ENCODE data around the gene PLEKHN1.
"Not testable (repeated sequence)": the region's sequence is repeated elsewhere in the genome, so short reads cannot be mapped to it uniquely, and the experiment has no call there.

Gene PLEKHN1

GRCh38 chr1:1013105-1013921 lies 47.0 kb downstream of the PLEKHN1 start, which contains the start of gene ISG15:
TSS of gene ISG15 (plus strand) at chr1:1013497. CDS start at chr1:1013574, 77 bp downstream.
- H3K36me3 ChIP-seq (ENCODE audit: control insufficient read depth, insufficient read depth, low read length) = no peaks in the 10 kb centered on the region
- 9% methylated on average over 30 of the region's 30 CpGs for WGBS, 2 experiments
- H3K27ac ChIP-seq (ENCODE audit: insufficient read depth, low read depth, low read length, poor library complexity, severe bottlenecking) = peak within 1 kb of the TSS; percentile 62
- H3K4me1 ChIP-seq (ENCODE audit: control insufficient read depth, insufficient read depth, low read length) = peaks cover 23% of the 10 kb centered on the region
- no peaks in the 10 kb centered on the region for H3K9me3 ChIP-seq (ENCODE audit: control insufficient read depth, low read length)
- peak within 1 kb of the TSS; percentile 61 for H3K4me3 ChIP-seq (ENCODE audit: insufficient read depth, low read depth, low read length)
- no peaks in the 10 kb centered on the region for H3K27me3 ChIP-seq (ENCODE audit: control insufficient read depth, insufficient read depth, low read length, poor library complexity, severe bottlenecking)

- Histone ChIP-seq H3K4me1 (ENCODE audit: control insufficient read depth, insufficient read depth, low read length) (peaks cover 23% of the 10 kb centered on the region), H3K27ac (ENCODE audit: insufficient read depth, low read depth, low read length, poor library complexity, severe bottlenecking) (no peak overlapping the region), H3K36me3 (ENCODE audit: control insufficient read depth, insufficient read depth, low read length) (no peaks in the 10 kb centered on the region), H3K27me3 (ENCODE audit: control insufficient read depth, insufficient read depth, low read length, poor library complexity, severe bottlenecking) (no peaks in the 10 kb centered on the region), H3K9me3 (ENCODE audit: control insufficient read depth, low read length) (no peaks in the 10 kb centered on the region), H3K4me3 (ENCODE audit: insufficient read depth, low read depth, low read length) (peak overlapping the region; percentile 61)
- WGBS, 2 experiments = 55 to 57% methylated on average over 41 of the region's 41 CpGs
Observed at GRCh38 chr1:1013922-1014648, 47.8 kb downstream of the PLEKHN1 start.

GRCh38 chr1:1014799-1015681 lies 48.8 kb downstream of the PLEKHN1 start:
- Histone ChIP-seq H3K9me3 (ENCODE audit: control insufficient read depth, low read length) (no peaks in the 10 kb centered on the region), H3K4me1 (ENCODE audit: control insufficient read depth, insufficient read depth, low read length) (peaks cover 23% of the 10 kb centered on the region), H3K36me3 (ENCODE audit: control insufficient read depth, insufficient read depth, low read length) (no peaks in the 10 kb centered on the region), H3K27me3 (ENCODE audit: control insufficient read depth, insufficient read depth, low read length, poor library complexity, severe bottlenecking) (no peaks in the 10 kb centered on the region), H3K4me3 (ENCODE audit: insufficient read depth, low read depth, low read length) (peak overlapping the region; percentile 61), H3K27ac (ENCODE audit: insufficient read depth, low read depth, low read length, poor library complexity, severe bottlenecking) (no peak overlapping the region)
- 77% methylated on average over 20 of the region's 20 CpGs for WGBS, 2 experiments

- H3K4me3 ChIP-seq (ENCODE audit: insufficient read depth, low read depth, low read length); H3K36me3 ChIP-seq (ENCODE audit: control insufficient read depth, insufficient read depth, low read length); H3K9me3 ChIP-seq (ENCODE audit: control insufficient read depth, low read length); H3K27ac ChIP-seq (ENCODE audit: insufficient read depth, low read depth, low read length, poor library complexity, severe bottlenecking); H3K27me3 ChIP-seq (ENCODE audit: control insufficient read depth, insufficient read depth, low read length, poor library complexity, severe bottlenecking): not testable (repeated sequence)
- peaks cover 36% of the 10 kb centered on the region for H3K4me1 ChIP-seq (ENCODE audit: control insufficient read depth, insufficient read depth, low read length)
- 88% methylated on average over 17 of the region's 17 CpGs for WGBS, 2 experiments
Observed at GRCh38 chr1:1017397-1018320, 51.4 kb downstream of the PLEKHN1 start.

- H3K36me3 ChIP-seq (ENCODE audit: control insufficient read depth, insufficient read depth, low read length); H3K4me3 ChIP-seq (ENCODE audit: insufficient read depth, low read depth, low read length); H3K9me3 ChIP-seq (ENCODE audit: control insufficient read depth, low read length); H3K27ac ChIP-seq (ENCODE audit: insufficient read depth, low read depth, low read length, poor library complexity, severe bottlenecking); H3K27me3 ChIP-seq (ENCODE audit: control insufficient read depth, insufficient read depth, low read length, poor library complexity, severe bottlenecking): not testable (repeated sequence)
- 92 to 93% methylated on average over 26 of the region's 26 CpGs for WGBS, 2 experiments
- H3K4me1 ChIP-seq (ENCODE audit: control insufficient read depth, insufficient read depth, low read length) = peaks cover 34% of the 10 kb centered on the region
Observed at GRCh38 chr1:1018321-1018685, 52.0 kb downstream of the PLEKHN1 start.

GRCh38 chr1:1019122-1019999 lies 53.1 kb downstream of the PLEKHN1 start:
- Histone ChIP-seq H3K4me3 (ENCODE audit: insufficient read depth, low read depth, low read length) (peak overlapping the region; percentile 34), H3K27me3 (ENCODE audit: control insufficient read depth, insufficient read depth, low read length, poor library complexity, severe bottlenecking) (no peaks in the 10 kb centered on the region), H3K9me3 (ENCODE audit: control insufficient read depth, low read length) (no peaks in the 10 kb centered on the region), H3K4me1 (ENCODE audit: control insufficient read depth, insufficient read depth, low read length) (peaks cover 33% of the 10 kb centered on the region), H3K36me3 (ENCODE audit: control insufficient read depth, insufficient read depth, low read length) (no peaks in the 10 kb centered on the region), H3K27ac (ENCODE audit: insufficient read depth, low read depth, low read length, poor library complexity, severe bottlenecking) (peak overlapping the region; percentile 95)
- 6% methylated on average over 69 to 71 of the region's 91 CpGs for WGBS, 2 experiments

- 0% methylated on average over 55 of the region's 58 CpGs for WGBS, 2 experiments
- H3K27ac ChIP-seq (ENCODE audit: insufficient read depth, low read depth, low read length, poor library complexity, severe bottlenecking) = peak within 1 kb of the TSS; percentile 95
- H3K4me1 ChIP-seq (ENCODE audit: control insufficient read depth, insufficient read depth, low read length) = peaks cover 33% of the 10 kb centered on the region
- H3K9me3 ChIP-seq (ENCODE audit: control insufficient read depth, low read length) = no peaks in the 10 kb centered on the region
- no peaks in the 10 kb centered on the region for H3K27me3 ChIP-seq (ENCODE audit: control insufficient read depth, insufficient read depth, low read length, poor library complexity, severe bottlenecking)
- H3K36me3 ChIP-seq (ENCODE audit: control insufficient read depth, insufficient read depth, low read length) = no peaks in the 10 kb centered on the region
- H3K4me3 ChIP-seq (ENCODE audit: insufficient read depth, low read depth, low read length) = peak within 1 kb of the TSS; percentile 71
Observed at GRCh38 chr1:1020000-1020404, 53.7 kb downstream of the PLEKHN1 start, which contains the start of gene AGRN. TSS of gene AGRN (plus strand) at chr1:1020120. CDS start at chr1:1020173, 53 bp downstream.

- Histone ChIP-seq H3K4me1 (ENCODE audit: control insufficient read depth, insufficient read depth, low read length) (peaks cover 33% of the 10 kb centered on the region), H3K27me3 (ENCODE audit: control insufficient read depth, insufficient read depth, low read length, poor library complexity, severe bottlenecking) (no peaks in the 10 kb centered on the region), H3K4me3 (ENCODE audit: insufficient read depth, low read depth, low read length) (peak overlapping the region; percentile 71), H3K9me3 (ENCODE audit: control insufficient read depth, low read length) (no peaks in the 10 kb centered on the region), H3K36me3 (ENCODE audit: control insufficient read depth, insufficient read depth, low read length) (no peaks in the 10 kb centered on the region), H3K27ac (ENCODE audit: insufficient read depth, low read depth, low read length, poor library complexity, severe bottlenecking) (no peak overlapping the region)
- WGBS, 2 experiments = 0 to 1% methylated on average over 59 of the region's 59 CpGs
Observed at GRCh38 chr1:1020415-1021009, 54.2 kb downstream of the PLEKHN1 start.
